Ecto neural progenitor cell (in vitro differentiated cells): ENCODE data around the gene ATF6.
"Not testable (repeated sequence)": the region's sequence is repeated elsewhere in the genome, so short reads cannot be mapped to it uniquely, and the experiment has no call there.

Experiments used
- DNase-seq: peaks from one replicate; pipeline ENCODE4 v3.0.0-alpha.2; 2018; ENCODE audit warnings: low spot score

Gene ATF6

DNA sequence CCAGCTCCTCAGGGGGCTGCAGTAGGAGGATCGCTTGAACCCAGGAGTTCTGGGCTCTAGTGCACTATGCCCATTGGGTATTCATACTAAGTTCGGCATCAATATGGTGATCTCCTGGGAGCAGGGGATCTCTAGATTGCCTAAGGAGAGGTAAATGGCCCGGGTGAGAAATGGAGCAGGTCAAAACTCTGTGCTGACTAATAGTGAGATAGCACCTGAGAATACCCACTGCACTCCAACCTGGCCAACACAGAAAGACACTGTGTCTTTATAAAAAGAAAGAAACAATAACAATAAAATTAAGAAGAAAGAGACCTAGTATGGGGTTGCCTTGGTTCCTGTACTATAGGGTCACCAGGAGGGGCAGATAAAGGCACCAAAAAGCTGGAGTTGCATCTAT, 30.3 kb upstream of the ATF6 start:
- DNase-seq: no peak

DNA sequence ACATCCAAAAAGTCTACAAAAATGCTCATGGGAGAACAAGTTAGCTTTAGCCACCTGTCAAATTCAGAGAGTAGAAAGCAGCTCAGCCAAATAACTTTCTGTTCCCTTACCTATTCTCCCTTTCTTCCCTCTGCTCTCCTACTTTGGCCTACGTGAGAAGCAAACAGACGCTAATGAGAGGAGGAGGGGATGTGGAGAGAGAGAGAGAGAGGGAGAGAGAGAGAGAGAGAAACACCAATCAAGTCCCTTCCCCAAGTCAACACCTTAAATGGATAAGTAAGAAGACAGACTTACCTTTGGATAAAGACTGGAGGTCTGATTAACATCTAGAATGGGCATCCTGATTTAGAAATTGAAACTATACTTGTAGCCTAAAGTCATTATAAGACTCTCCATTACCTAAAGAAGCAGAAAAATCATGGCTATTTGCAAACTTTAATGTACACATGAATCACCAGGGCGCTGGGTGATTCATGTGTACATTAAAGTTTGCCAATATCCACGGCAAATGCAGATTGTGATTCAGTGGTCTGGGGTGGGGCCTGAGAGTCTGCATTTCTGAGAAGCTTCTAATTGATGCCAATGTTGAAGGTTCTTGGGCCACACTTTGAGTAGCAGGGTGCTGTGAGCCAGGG, 29.7 kb upstream of the ATF6 start:
- DNase-seq: no peak

DNA sequence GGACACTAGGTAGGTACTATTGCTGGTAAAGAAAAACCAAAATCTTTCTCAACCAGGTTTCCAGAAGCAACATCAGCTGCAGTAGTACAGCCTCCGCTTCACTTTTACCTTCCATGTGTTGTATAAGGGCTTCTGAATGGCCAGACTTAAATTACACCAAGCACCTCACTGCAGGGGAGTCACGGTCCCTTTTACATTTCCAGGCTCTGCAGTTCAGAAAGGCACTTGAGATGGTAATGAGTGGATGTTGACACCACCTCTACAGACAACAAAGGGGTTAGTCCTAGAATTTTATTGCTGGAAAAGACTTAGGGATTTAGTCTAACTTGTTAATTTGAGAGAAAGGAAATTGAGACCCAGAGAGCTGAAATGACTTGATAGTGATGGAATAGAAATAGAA, 28.5 kb upstream of the ATF6 start:
- no peak for DNase-seq

DNA sequence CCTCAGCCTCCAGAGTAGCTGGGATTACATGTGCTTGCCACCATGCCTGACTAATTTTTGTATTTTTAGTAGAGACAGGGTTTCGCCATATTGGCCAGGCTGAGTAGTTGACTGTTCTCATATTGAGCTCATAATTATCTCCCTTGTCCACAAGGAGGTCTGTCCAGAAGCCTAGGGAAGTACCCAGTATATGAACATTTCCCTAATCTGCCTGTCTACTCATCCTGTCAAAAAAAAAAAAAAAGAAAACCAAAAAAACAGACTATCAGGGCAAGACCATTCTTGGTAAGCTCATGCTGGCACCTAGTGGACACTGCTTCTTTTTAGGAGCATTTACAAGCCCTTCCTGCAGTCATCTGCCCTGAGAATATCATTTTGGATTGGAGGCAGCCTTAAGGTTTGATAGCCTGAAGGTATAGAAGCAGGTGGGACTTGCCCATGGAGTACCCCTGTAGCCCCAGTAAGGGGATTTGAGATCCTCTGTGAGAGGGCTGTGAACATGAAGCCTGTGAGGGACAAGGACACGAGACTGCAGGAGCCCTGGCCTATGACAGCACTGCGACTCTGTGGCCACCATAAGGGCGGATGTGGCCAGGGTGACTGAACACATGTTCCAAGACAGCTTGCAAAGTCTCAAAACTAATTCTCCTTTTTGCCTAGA, 27.4 kb upstream of the ATF6 start:
- no peak for DNase-seq

DNA sequence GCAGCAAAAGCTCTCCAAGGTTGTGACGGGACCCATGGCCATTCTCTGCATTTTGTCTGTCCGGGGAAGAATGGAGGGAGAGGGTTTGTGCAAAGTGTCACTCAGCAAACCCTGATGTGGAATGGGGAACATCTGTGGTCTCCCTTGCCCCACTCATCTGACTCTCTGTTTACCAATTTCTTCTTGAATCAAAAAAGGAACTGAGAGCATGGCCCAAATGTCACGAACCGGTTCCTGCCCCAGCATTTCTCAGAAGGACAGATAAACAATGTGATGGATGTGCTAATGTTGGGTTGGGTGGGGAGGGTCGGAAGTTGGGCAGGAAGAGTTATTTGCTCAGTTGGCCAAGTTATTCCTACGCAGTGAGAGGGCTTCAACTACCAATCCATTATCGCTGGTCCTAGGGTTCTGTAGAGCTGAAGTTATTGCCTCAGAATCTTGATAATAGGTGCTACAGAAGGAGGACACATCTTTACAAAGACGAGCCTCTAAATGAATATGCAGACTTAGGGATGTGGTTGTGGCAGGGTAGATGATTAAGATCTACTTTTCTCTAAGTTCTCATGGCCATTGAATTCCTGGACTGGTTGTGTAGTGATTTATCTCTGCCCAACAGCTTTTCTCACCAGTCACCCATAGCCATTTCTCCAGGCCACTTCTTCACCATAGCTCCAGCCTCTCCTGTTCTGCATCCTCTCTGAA, 26.1 kb upstream of the ATF6 start:
- DNase-seq: no peak

DNA sequence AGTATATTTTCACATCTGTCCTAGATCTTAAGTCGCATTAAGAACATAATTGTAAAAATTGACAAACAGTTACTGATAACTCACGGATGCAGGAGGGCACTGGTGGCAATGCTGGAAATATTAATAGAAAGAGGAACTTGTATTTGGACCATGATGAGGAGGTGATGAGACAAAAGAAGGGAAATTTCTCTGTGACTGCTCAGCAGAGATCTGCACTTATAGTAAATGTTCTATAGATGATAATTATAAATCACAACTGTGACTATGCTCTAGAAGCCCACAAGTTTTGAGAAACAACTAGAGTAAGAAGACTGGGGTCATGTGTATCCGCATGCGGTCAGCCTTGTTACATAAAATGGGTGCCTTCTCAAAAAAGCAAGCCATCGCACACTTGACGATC, 25.2 kb upstream of the ATF6 start:
- DNase-seq: no peak

DNA sequence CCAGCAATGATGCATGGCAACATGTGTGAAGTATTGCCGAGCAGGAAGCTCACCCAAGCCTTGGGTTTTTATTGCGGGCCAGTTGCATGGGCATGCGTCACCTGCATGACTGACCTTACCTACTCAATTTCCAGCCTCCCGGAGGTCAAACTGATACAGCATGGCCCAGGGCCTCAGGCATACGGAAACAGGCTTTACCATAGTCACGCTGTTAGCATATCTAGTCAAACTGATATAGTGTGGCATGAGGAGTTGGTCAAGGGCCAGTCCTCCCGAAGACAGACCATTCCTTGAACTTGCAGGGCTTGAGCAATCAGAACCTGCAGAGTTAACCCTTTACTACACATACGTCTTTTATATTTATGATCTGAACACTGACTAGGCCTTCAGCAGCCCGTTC, 22.9 kb upstream of the ATF6 start:
- no peak for DNase-seq

DNA sequence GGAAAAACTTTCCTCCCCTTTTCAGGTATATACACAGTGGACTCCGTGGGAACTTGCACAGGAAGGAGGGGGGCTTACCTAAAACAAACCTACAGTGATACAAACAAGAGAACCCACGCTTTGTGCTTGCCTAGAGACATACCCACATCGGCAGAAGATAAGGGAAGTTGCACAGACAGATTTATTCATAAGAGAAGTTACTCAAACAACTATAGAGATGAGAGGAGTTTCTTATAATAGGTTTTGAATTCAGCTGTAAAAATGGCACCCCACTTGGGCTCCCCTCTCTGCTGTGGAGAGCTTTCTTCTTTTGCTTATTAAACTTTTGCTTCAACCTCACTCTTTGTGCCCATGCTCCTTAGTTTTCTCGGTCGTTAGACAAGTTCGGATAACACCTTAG, 18.3 kb upstream of the ATF6 start:
- DNase-seq: no peak

DNA sequence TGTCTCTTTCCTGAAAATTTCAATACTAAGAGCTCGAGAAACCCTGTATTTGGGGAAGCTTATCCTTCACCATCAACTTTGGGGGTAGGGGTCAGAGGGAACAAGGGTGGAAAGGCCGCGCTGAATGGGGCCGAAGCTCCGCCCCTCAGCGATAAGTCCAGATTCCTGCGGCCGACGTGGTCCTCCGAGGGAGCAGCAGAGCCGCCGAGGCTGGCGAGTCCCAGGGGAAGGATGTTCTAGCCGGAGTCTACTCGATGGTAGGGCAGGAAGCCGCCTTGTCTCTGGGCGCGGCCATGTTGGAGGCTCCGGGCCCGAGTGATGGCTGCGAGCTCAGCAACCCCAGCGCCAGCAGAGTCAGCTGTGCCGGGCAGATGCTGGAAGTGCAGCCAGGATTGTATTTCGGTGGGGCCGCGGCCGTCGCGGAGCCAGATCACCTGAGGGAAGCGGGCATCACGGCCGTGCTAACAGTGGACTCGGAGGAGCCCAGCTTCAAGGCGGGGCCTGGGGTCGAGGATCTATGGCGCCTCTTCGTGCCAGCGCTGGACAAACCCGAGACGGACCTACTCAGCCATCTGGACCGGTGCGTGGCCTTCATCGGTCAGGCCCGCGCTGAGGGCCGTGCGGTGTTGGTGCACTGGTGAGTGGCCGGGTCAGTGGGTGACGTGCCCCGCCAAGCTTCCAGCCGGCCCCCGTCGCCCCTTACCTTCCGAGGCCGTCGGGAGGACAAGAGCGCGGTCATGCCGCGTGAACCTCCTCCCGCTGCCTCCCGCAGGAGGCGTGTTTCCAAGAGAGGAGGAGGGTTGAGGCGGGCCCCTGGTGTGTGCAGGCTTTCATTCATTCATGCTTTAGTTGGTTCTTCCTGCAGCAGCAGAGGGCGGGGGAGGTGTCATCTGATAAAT, 16.4 kb upstream of the ATF6 start, which contains the start of gene DUSP12:
Gene DUSP12 (plus strand): TSS at position 278 of the 899 bp plus-strand sequence. CDS start 16 bp downstream, at position 294.
- peak; percentile 94 for DNase-seq

DNA sequence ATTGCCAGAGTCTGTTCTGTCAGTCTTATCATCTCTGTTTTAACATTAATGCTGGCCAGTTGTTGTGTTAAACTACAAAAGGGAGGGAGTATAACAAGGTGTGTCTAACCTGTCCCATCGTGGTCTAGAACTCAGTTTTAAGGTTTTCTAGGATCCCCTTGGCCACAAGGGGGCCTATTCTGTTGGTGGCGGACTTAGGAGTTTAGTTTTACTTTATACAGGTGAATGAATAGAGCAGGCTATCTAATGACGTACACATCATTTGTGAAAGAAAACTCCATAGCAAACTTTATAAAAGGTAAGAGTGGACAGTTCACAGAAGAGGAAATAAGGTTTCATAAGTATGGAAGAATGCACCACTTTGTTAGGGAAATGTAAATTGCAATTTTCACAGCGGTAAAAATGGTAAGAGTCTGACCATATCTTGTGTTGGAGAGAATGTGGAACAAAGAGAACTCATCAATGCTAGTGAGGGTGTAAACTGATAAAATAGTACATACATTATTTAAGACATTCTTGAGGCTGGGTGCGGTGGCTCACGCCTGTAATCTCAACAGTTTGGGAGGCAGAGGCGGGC, 2.5 kb upstream of the ATF6 start:
- no peak for DNase-seq

DNA sequence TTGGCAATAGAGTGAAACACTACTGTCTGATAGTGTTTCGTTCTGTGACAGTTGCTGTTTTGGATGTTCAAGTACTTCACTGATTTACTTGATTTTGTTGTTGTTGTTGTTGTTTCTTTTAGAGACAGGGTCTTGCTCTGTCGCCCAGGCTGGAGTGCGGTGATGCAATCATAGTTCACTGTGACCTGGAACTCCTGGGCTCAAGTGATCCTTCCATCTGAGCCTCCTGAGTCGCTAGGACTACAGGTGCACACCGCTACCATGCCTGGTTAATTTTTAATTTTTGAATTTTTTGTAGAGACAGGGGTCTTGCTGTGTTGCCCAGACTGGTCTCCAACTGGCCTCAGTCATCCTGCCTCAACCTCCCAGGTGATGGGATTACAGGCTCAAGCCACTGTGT, 2.3 kb downstream of the ATF6 start:
- no peak for DNase-seq

DNA sequence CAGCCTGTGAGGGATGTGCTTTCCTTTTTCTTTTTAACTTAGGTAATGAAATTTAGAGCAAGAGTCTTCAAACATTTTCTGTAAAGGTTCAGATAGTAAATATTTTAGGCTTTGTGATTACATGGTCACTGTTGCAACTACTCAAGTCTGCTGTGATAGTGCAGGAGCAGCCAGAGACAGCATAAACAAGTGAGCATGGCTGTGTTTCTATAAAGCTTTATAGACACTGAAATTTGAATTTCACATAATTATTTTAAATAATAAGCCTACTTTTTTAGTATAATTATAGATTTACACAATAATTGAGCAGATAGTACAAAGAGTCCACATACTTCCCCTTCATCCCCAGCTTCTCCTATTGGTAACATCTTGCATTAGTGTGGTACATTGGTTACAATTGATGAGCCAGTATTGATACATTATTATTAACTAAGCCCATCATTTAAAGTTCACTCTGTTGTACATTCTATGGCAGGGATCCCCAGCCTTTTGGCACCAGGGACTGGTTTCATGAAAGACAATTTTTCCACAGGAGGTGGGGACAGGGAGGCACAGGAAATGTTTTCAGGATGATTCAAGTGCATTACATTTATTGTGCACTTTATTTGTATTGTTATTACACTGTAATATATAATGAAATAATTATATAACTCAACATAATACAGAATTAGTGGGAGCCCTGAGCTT, 3.0 kb downstream of the ATF6 start:
- DNase-seq: no peak

DNA sequence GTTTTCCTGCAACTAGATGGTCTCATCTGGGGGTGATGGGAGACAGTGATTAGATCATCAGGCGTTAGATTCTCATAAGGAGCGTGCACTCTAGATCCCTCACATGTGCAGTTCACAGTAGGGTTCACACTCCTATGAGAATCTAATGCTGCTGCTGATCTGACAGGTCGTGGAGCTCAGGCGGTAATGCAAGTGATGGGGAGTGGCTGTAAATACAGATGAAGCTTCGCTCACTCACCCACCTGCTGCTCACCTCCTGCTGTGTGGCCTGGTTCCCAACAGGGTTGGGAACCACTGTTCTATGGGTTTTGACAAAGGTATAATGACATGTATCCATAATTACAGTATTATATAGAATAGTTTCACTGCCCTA, 3.5 kb downstream of the ATF6 start:
- not testable (repeated sequence) for DNase-seq

DNA sequence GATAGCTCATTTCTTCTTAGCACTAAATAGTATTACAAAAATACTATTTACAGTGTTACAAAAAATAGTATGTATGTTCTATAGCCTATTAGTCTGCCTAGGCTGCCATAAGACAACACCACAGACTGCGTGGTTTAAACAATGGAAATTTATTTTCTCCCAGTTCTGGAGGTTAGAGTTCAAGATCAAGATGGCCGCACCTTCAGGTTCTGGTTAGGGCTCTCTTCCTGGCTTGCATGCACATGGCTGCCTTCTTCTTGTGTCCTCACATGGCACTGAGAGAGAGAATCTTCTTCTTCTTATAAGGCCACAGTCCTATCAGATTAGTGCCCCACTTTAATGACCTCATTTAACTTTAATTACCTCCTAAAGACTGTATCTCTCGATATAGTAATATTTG, 4.1 kb downstream of the ATF6 start:
- DNase-seq: no peak

DNA sequence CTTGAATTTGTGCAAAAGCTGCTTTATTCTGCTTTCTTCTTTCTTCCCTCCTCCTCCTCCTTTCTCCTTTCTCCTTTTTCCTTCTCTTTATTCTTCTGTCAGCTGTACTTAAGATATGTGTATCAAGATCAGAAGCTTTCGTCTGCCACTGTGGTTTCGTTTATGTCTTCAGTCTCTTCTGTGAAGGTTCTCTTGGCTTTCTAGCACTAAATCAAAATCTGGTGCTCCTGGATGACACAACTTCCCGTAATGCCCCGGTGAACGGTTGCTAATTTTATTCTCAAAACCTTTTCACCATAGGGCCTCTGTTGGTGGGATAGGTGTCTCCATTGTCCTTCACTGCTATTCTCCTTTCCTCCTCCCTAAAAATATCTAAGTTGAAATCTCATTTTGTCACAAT, 5.0 kb downstream of the ATF6 start:
- no peak for DNase-seq

DNA sequence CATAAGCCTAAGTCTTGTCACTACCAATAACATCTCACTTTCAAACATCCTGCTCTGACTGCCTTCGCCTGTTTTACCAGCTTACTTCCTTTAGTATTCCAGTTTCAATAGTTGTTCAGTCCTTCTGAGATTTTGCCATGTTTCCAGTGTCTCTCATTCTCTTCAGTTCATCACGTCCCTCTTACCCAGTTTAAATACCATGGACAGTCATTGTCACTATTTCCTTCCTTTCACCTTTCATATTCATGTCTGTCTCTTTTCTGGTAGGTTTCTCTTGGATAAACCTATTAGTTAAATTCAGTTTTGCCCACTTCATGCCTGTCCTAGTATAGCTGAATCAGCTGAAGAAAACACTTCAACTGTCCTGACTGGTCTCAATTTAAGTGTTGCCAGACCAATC, 5.9 kb downstream of the ATF6 start:
- DNase-seq: no peak

DNA sequence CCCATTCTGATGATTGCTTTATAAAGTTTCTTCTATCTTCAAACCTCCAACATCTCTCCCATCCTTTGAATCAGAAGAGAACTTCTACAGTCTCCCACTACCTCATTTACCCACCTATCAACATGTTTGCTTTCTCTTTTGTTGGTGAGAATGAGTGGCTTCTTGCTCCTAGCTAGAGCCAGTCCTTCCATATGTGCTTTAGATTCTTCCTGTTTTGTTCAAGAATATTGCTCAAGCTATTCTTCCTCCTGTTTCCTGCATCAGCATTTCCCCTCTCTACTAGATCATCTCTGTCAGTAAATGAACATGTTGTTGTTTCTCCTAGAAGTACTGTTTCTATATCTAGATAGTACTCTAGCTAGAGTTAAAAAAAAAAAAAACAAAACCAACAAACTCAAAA, 6.3 kb downstream of the ATF6 start:
- no peak for DNase-seq

DNA sequence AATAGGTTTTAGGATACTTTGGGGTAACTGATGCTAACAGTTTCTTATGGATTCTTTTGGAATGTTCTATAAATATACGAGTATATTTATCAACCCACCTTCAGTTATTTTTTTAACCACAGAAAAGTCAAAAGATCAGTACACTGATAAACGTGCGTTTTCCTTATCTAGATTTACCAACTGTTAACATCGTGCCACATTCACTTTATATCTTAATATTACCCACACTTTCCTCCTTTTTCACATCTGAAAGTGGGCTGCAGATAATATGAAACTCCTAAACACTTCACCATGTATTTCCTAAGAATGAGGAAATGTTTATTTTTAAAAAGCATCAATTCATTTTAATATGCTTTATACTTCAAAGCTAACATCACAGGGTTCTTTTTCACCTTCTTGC, 7.7 kb downstream of the ATF6 start:
- DNase-seq: no peak

DNA sequence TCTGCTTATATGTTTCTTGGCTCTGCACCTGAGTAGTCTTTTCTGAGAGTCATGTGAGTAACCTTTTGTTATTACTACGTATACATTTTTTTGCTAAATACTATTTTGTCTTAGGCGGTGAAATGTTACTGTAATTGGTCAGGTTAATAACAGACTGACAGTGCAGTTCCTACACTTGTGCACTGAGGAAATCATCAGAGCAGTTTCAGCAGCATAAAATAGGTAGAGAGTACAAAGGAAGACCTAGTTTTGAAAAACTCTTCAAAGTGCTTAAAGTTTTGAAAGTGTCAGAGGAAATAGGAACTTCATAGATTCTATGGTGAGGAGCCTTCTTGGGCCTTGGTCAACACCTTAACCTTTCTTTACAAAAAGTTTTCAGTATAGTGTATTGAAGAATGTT, 11.1 kb downstream of the ATF6 start:
- no peak for DNase-seq

DNA sequence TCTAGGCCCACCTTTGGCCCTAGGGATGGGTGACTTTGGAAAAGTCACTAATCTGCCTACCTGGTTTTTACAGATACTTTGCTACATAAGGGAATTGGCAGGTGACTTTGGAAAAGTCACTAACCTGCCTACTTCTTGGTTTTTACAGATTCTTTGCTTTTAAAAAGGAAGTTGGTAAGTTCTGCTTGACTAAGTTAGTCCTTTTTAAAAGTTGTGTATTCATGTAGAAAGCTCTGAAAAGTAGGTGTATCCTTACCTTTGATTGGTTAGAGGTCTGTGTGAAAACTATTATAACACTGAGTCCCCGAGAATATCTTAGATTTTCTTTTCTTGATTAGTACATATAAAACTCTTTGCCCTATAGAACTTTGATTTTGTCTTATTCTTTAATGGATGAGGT, 12.4 kb downstream of the ATF6 start:
- DNase-seq: no peak

DNA sequence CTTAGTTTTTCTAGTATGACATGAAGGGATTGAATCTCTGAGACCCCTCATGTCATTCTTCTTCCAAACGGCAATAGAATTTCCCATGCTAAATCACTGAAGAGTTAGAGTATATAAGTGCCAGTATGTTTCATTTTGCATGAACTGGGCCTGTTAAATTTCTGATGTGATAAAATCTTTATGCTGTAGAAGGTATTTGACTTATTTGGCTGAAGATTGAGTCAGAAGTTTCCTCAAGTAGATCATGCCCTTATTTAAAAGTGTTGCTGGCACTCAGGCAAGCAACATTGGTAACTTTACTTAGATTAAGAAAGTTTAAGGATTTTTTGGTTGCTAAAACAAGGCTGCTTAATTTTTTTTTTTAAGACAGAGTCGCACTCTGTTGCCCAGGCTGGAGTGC, 13.3 kb downstream of the ATF6 start:
- no peak for DNase-seq

DNA sequence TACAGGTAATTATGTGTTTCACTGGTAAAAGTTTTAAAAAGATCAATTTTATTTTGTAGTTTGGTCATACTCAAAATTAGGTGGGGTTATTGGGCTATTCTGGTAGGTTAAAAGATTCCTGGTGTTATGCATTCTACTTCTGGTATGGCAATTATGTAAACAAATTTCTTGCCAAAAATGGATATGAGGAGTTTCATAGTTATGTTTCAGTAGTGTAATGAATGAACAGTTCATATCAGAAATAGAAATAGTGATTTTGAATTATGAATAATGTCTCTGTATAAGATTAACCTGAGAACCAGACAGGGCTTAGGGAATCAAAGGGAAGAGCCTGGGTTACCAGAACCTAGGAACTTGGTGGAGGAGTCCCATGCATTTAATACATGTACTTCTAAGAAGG, 15.9 kb downstream of the ATF6 start:
- DNase-seq: no peak
